Hippocampal formation (tissue), 2 donors: ENCODE measurements around the gene HAAO.
"Not testable (repeated sequence)": the region's sequence is repeated elsewhere in the genome, so short reads cannot be mapped to it uniquely, and the experiment has no call there.

Experiments
- DNase-seq, 2 donors: peaks; one replicate each; lab custom pipeline; 2025; lab: John Stamatoyannopoulos, UW

Gene HAAO

DNA sequence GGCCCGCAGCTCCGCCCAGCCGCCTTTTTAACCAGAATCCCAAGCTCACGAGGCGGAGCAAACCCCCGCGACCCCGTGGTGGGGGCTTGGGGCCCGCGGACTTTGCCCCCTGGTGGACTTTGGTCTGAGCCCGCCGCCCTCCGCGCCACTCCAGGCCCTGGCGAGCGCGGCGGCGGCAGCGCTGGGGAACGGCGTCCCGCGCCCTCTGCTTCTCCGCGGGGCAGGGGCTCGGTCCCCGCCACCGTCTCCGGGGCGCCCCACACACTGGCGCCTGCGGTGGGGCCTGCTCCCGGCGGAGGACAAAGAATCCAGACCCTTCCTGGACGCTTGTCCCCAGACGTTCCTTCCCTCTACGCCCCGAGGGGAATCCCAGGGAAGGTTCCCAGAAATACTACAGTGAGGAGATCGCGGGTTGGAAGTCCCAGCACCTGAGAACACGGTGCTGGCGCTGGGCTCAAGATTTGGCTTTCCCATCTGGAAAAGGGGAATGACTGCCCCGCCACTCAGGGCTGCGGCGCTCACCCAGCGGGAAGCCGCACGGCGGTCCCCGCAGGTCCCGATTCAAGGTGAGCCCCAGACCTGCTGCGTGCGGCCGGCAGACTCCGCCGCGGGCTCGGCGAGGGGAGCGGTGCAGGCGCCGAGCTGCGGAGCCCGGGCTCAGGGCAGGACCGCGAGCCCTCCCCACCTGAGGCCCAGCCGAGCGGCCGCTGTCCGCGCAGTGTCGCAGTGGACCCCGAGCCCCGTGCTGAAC, at the start of gene HAAO:
TSS of gene HAAO (minus strand) at position 1 of the 751 bp plus-strand sequence. CDS start 47 bp downstream, outside the sequence.
- no peak for DNase-seq

DNA sequence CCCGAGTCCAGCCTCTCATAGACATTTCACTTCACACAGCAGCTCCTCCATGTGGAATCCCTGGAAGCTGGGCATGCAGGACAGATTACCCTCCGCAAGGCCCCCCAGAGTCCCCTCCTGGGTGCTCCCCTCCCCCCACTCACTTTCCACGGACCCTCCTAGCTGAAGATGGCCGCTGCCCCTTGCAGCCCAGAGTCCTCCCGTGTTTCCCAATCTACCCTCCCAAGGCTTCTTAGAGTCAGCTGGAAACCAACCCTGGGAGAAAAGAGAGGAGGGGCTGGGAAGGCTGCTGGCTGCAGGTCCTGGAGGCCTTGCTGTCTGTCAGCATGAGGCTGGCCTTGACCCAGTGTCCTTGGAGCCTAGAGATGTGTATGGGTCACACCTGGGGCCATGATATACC, 49.0 kb upstream of the HAAO start:
- no peak for DNase-seq

DNA sequence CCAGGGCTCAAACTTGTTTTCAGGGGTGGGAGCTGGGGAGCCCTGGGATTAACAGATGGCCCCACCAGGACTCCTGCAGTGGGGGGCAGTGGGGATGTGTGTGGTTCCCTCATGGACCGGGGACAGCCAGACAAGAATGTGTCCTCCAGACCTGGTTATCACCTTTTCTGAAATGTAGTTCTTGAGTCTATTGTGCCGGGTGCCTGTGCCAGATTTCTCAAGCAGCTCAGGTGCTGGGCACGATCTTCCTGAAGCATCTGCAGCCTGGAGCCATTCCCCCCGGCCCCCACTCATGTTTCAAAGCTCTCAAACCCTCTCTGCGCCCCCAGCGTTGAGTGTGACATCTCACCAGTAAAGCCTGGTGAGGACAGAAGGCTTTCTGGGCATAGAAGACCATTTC, 48.4 kb upstream of the HAAO start:
- DNase-seq: no peak

- no peak for DNase-seq
Measured at GRCh38 chr2:42839809-42840501, 47.6 kb upstream of the HAAO start.

DNA sequence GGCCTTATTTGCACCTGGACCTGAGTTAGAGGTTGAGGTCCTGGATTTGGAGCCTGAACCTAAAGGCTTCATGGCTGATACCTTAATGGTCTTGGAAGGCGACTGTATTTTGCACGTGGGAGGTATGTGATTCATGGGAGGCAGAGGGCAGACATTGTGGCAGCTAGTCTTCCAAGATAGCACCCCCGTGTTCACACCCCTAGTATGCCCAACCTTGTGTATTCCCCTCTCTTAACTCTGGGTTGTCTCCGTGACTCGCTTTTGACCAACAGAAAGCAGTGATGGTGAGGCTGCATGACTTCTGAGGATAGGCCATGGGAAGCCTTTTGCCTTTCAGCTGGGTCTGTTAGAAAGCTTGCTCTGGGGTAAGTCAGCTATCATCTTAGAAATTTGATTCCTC, 45.8 kb upstream of the HAAO start:
- no peak for DNase-seq

DNA sequence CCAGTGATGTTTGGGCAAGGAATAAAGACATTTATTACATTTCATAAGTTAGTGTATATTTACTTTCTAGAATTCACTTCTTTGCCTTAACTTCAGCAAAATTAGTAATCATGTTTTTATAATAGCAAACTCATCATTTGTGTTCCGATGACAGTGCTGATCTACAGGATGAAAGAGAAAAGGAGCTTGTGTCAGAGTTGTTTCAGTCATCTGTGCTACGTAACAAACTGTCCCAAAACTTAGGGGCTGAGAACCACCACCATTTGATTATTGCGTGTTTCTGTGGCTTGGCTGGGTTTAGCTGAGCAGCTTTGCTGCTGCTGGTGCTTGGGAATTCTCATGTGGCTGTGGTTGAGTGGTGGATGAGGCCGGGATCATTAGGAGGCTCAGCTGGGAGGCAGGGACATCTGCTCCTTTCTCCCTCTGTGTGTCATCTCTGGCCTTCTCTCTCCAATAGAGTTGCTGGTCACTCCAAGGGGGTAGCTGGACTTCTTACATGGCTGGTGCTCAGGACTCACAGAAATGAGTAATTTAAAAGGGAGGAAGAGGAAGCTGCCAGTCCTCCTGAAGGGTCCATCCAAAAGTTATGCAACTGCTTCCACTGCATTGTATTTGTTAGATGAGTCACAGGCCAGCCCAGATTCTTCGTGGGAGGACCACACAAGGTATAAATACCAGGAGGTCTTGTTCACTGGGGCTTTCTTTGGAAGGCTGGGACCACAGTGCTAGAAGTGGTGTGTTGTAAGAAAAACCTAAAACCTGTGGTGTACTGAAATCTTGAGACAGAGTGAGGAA, 43.4 kb upstream of the HAAO start:
- DNase-seq: no peak

DNA sequence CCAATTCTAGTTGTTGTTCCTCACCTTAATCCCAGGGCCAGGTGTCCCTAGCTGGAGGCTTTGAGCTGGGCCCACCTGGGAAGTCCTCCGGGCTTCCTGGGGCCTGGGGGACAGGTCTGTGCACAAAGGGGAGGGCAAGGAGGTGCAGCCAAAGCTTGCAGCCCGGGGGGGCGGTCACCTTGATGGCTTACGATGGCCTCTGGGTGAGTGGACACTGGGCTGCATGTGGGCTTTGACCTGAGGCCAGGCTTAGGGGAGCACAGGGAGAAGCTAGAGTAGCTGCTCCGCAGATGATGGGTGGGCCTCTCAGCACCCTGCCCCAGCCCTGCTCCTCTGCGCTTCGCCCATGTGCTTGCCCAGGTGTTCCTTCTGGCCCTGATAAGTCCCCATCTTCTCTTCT, 41.8 kb upstream of the HAAO start:
- DNase-seq: no peak

- DNase-seq: no peak
Measured at GRCh38 chr2:42832289-42832634, 39.9 kb upstream of the HAAO start.

- not testable (repeated sequence) for DNase-seq
Measured at GRCh38 chr2:42831575-42832288, 39.3 kb upstream of the HAAO start.

GRCh38 chr2:42830922-42831574, 38.7 kb upstream of the HAAO start:
- DNase-seq: no peak

GRCh38 chr2:42829671-42830440, 37.5 kb upstream of the HAAO start:
- DNase-seq: no peak

- DNase-seq: peak; percentile 21 to 60
Measured at GRCh38 chr2:42828487-42829425, 36.4 kb upstream of the HAAO start.

DNA sequence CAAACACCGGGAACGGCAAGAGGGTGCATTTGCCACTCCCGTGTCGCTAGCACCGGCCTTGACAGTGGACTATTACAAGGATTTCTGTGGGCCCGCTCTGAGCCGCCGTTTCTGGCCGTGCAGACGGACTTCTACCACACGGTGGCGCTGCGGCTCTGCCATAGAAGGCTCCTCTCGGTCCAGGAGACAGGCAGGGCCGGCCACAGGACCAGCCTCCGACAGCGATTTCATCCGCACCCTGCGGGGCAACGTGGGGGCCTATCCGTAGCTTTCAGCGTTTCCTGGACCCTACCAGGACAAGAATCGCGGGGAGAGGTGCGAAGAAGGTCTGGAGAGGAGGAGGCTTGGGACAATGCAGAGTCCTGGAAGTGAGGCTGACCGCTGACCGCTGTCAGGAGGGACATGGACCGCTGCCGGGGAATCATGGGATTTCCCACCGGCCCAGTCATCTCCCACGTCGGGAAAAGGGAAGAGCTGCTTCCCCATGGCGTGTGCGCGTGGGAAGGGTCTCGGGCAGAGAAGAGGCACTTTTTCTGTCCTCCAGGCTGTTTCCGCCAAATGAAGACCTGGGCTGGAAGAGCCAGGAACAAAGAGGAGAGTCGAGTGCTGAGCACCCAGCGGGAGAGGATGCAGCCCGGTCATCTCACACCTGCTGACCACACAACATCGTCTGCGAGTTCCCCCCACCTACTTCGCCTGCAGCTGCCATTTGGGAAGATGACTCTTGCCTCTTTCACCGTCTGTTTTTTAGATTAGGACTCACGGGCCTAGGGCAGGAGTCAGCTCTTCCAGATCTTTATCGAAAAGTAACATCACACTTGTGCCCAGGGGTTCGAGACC, 35.5 kb upstream of the HAAO start:
- DNase-seq: peak; percentile 82 to 86

- no peak for DNase-seq
Measured at GRCh38 chr2:42826231-42826630, 33.8 kb upstream of the HAAO start.

DNA sequence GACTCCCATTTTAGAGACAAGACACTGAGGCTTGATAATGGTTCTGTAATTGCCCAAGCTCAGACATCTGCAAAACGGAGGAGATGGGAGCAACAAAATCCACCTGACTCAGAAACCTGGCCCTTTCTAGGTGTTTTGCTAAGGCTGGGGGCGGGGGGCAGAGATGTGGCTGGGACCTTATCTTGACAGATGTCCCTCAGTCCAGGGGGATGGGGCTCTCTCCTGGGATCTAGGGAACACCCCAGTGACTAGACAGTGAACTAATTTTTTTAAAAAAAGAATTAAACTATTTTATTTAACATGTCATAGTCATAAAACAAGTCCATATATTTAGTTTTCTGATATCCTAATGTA, 32.0 kb upstream of the HAAO start:
- no peak for DNase-seq

GRCh38 chr2:42823744-42824453, 31.5 kb upstream of the HAAO start:
- DNase-seq: peak in 1 of 2 donors; percentile 38

GRCh38 chr2:42819160-42819559, 26.8 kb upstream of the HAAO start:
- no peak for DNase-seq

- no peak for DNase-seq
Measured at GRCh38 chr2:42815726-42816125, 23.3 kb upstream of the HAAO start.
